Spleen (tissue), 13 donors: ENCODE results near the gene UBL4A. TPM values are rescaled to one million over a fixed set of nuclear protein-coding genes. Genes with fewer than 3 reads are reported as not detected.

Experiments used
- DNase-seq: peaks from one replicate; pipeline ENCODE4 v3.0.0-alpha.2; 2020
- H3K27ac ChIP-seq, 8 donors: fragments of 200-600 bp; sonication (generic) in 7 of 8; 1 replicate in 4 of 8; 2 replicates in 4 of 8; pipeline versions ENCODE4 v1.5.0 to v1.8.0; 2016 to 2021; ENCODE audit warnings: inconsistent platforms in 4 of 8, mild to moderate bottlenecking in 4 of 8, moderate library complexity in 1 of 8
- H3K27me3 ChIP-seq, 7 donors: fragments of 200-600 bp; sonication (generic) in 6 of 7; replicated peaks in 1 of 7; 1 replicate in 4 of 7; 2 replicates in 3 of 7; pipeline versions ENCODE4 v1.5.0 to v1.8.0; 2016 to 2021; ENCODE audit warnings: inconsistent platforms in 3 of 7, mild to moderate bottlenecking in 1 of 7
- H3K36me3 ChIP-seq, 6 donors: fragments of 200-600 bp; sonication (generic) in 5 of 6; 1 replicate in 4 of 6; 2 replicates in 2 of 6; pipeline versions ENCODE4 v1.5.0 to v1.8.0; 2016 to 2021; ENCODE audit warnings: inconsistent platforms in 2 of 6
- H3K4me1 ChIP-seq, 6 donors: fragments of 200-600 bp; sonication (generic) in 5 of 6; 1 replicate in 3 of 6; 2 replicates in 3 of 6; pipeline versions ENCODE4 v1.5.0 to v1.8.0; 2016 to 2021; ENCODE audit warnings: inconsistent platforms in 3 of 6
- H3K4me3 ChIP-seq, 8 donors: fragments of 200-600 bp; sonication (generic) in 7 of 8; 1 replicate in 4 of 8; 2 replicates in 4 of 8; pipeline versions ENCODE4 v1.5.0 to v1.8.0; 2016 to 2021; ENCODE audit warnings: inconsistent platforms in 4 of 8, mild to moderate bottlenecking in 4 of 8, moderate library complexity in 2 of 8
- H3K9me3 ChIP-seq, 8 donors: fragments of 200-600 bp; sonication (generic) in 7 of 8; 1 replicate in 4 of 8; 2 replicates in 4 of 8; pipeline versions ENCODE4 v1.5.0 to v1.8.0; 2016 to 2021; ENCODE audit warnings: inconsistent platforms in 4 of 8
- POLR2A ChIP-seq, 3 donors: fragments of 450-650 bp; IDR thresholded peaks; one replicate each; pipeline ENCODE4 v1.5.1; 2017; ENCODE audit warnings: antibody characterized with exemption in 3 of 3, mild to moderate bottlenecking in 1 of 3
- POLR2AphosphoS5 ChIP-seq, 3 donors: sonication (generic); formaldehyde crosslinking; IDR thresholded peaks; one replicate each; pipeline ENCODE4 v1.5.1; 2017; ENCODE audit warnings: antibody characterized with exemption in 3 of 3
- WGBS, 5 donors: extraction: QIAGEN DNeasy Blood & Tissue Kit in 3 of 5; methylation state at CpG; one replicate each; pipeline versions ENCODE4 v1.1.5 to v1.1.7; 2013 to 2018; 5-methylcytosine and 5-hydroxymethylcytosine counted together
- intact Hi-C: fragments of 100-400 bp; cut with DNase I; formaldehyde crosslinking; loops from one replicate; pipeline ENCODE4 v1.15.0; 2023; ENCODE audit warnings: low total_unique reads
- long read RNA-seq, 2 donors: transcript quantifications; one replicate each; lab custom pipeline, GENCODE V29; 2026
- polyA plus RNA-seq, 3 donors: library from polyadenylated mRNA; stranded (reverse); fragments of 200-250 nt; gene quantifications; one replicate each; pipeline ENCODE4 v1.2.1, GENCODE V29; 2013
- total RNA-seq, 7 donors: library from RNA; depleted of rRNA in 3 of 7; stranded (reverse); fragments of >200 nt in 3 of 7; fragmentation: NEBNext Ultra II Directional in 4 of 7; extraction: Animal tissue kit (Norgen Biotek cat#: 25700) in 4 of 7; gene quantifications; one replicate each; pipeline versions ENCODE4 v1.1.0 to v1.2.1, GENCODE V29; 2016 to 2021
- TF ChIP-seq, protein P1 (sequence below), 11 experiments: fragments of 200-600 bp in 7 of 11; fragments of 450-650 bp in 4 of 11; sonication (generic) in 4 of 11; IDR thresholded peaks in 8 of 11; conservative IDR thresholded peaks in 3 of 11; 1 replicate in 7 of 11; 2 replicates in 4 of 11; pipeline versions ENCODE4 v1.4.0 to v1.8.0; 2016 to 2021; ENCODE audit warnings: antibody characterized with exemption in 11 of 11, inconsistent platforms in 4 of 11, mild to moderate bottlenecking in 1 of 11
- donor health status: healthy with polysubstance abuse.
- donor health status: DM: no; HTN: no; CAD: no; lungs with moderate emphysema.
- donor health status: DM: no; HTN: no; CAD: no.
- donor health status: Bipolar disorder and iron deficiency.
- donor health status: healthy.
- donor health status: DM: no; HTN: no; CAD: no.
- donor health status: DM: yes; HTN: yes; CAD: no.

The UBL4A gene
- 10 to 100 TPM; 18.6 to 36.3 (median 23.1) TPM for total RNA-seq
- polyA plus RNA-seq: 10 to 100 TPM; 13.4 to 27.1 (median 20.6) TPM
- long read RNA-seq, donor 1, transcript UBL4A-202 (4 exons, 2,382 nt): major isoform, 10 of 10 reads
- long read RNA-seq, donor 1, partial matches to known transcripts: 0 of 10 reads
- long read RNA-seq, donor 1, other reads (novel, unspliced or antisense): 0 of 10 reads
- long read RNA-seq, donor 2, transcript UBL4A-202 (4 exons, 2,382 nt): major isoform, 11 of 13 reads
- long read RNA-seq, donor 2, partial matches to known transcripts: 0 of 13 reads
- long read RNA-seq, donor 2, other reads (novel, unspliced or antisense): 0 of 13 reads

DNA sequence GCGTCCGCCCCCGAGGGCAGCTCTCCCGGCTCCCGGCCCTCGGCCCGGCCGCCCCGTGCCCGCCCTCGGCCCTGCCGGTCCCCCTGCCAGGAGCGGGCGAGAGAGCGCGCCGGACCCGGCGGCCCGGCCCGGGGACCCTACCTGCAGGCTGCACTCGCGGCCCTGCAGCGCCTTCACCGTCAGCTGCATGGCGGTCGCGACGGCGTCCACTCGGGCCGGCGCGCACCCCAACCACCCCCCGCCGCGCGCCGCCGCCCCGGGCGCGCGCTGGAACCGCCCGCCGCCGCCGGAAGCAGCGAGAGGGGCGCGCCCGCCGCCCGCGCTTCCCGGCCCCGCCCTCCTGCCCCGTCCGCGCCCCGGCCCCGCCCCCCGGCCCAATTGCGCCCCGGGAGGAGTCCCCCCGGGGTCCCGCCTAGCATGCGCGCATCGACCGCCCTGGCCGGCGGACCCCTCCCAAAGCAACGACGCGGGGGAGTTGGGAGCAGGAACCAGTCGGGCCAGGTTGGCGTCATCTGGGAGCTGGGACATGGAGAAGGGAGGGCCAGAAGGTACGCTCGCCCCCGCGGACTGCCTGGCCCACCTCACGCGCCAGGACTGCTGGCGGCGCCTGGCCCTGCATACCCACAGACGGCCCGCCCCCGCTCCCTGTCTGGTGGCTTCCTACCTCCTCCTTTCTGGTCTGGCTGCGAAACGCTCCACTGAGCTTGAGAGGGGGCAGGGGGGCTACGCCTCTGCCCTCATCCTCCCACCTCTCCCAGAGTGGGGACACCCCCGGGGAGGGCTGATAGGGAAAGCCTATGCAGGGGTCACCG lies at the start of gene UBL4A:
Gene UBL4A (minus strand): TSS at position 220 of the 812 bp plus-strand sequence. CDS start 31 bp downstream, at position 189.
- Histone ChIP-seq H3K9me3 (no peaks in the 10 kb centered on the region), H3K36me3 (peaks cover 0 to 36% (median 0%) of the 10 kb centered on the region in 6 donors), H3K27me3 (no peaks in the 10 kb centered on the region), H3K4me1 (peaks cover 0 to 63% (median 39%) of the 10 kb centered on the region in 6 donors), H3K27ac (peak within 1 kb of the TSS; percentile 65 to 92 (median 86)), H3K4me3 (peak within 1 kb of the TSS; percentile 62 to 91 (median 72))
- intact Hi-C loops: no loop called here
- peak; percentile 47 to 64 (median 51) for TF ChIP-seq POLR2AphosphoS5 (IDR thresholded peaks at IDR 0.05)
- TF ChIP-seq, protein P1, sequence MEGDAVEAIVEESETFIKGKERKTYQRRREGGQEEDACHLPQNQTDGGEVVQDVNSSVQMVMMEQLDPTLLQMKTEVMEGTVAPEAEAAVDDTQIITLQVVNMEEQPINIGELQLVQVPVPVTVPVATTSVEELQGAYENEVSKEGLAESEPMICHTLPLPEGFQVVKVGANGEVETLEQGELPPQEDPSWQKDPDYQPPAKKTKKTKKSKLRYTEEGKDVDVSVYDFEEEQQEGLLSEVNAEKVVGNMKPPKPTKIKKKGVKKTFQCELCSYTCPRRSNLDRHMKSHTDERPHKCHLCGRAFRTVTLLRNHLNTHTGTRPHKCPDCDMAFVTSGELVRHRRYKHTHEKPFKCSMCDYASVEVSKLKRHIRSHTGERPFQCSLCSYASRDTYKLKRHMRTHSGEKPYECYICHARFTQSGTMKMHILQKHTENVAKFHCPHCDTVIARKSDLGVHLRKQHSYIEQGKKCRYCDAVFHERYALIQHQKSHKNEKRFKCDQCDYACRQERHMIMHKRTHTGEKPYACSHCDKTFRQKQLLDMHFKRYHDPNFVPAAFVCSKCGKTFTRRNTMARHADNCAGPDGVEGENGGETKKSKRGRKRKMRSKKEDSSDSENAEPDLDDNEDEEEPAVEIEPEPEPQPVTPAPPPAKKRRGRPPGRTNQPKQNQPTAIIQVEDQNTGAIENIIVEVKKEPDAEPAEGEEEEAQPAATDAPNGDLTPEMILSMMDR (IDR thresholded peaks at IDR 0.05 in 8 of 11, conservative IDR thresholded peaks at IDR 0.05 in 3 of 11): no peak
- DNase-seq: peak; percentile 88
- WGBS, 5 donors: 1 to 54% (median 5%) methylated on average over 3 to 95 of the region's 95 CpGs

GRCh38 chrX:154535892-154536291 lies 49.5 kb upstream of the UBL4A start:
- Histone ChIP-seq H3K4me1 (peaks cover 0 to 27% (median 7%) of the 10 kb centered on the region in 6 donors), H3K9me3 (no peaks in the 10 kb centered on the region), H3K27ac (peak overlapping the region in 1 of 8 donors; percentile 69), H3K4me3 (no peak overlapping the region), H3K27me3 (no peaks in the 10 kb centered on the region), H3K36me3 (peaks cover 0 to 65% (median 21%) of the 10 kb centered on the region in 6 donors)
- DNase-seq: no peak
- intact Hi-C loops: no loop called here
- whole genome bisulfite sequencing, 5 donors: 82 to 96% (median 93%) methylated on average over 4 to 9 of the region's 9 CpGs
- TF ChIP-seq POLR2AphosphoS5 (IDR thresholded peaks at IDR 0.05) (no peak), POLR2A (IDR thresholded peaks at IDR 0.05) (no peak)
- TF ChIP-seq, protein P1 (IDR thresholded peaks at IDR 0.05 in 8 of 11, conservative IDR thresholded peaks at IDR 0.05 in 3 of 11): no peak

- intact Hi-C loops: no loop called here
- 29 to 66% (median 34%) methylated on average over 6 to 34 of the region's 34 CpGs for WGBS, 5 donors
- no peaks in the 10 kb centered on the region for H3K9me3 ChIP-seq
- peak; percentile 98 for DNase-seq
- TF ChIP-seq POLR2AphosphoS5 (IDR thresholded peaks at IDR 0.05): peak; percentile 84 to 91 (median 85)
- TF ChIP-seq, protein P1 (IDR thresholded peaks at IDR 0.05 in 8 of 11, conservative IDR thresholded peaks at IDR 0.05 in 3 of 11): peak; percentile 98 to 100 (median 100)
- TF ChIP-seq POLR2A (IDR thresholded peaks at IDR 0.05): no peak
- no peaks in the 10 kb centered on the region for H3K27me3 ChIP-seq
- H3K4me3 ChIP-seq: peak overlapping the region in 1 of 8 donors; percentile 23
- peaks cover 0 to 23% (median 7%) of the 10 kb centered on the region in 6 donors for H3K4me1 ChIP-seq
- H3K36me3 ChIP-seq: peaks cover 0 to 65% (median 21%) of the 10 kb centered on the region in 6 donors
- H3K27ac ChIP-seq: peak overlapping the region in 6 of 8 donors; percentile 7 to 69 (median 58)
Measured at GRCh38 chrX:154534526-154535322, 48.3 kb upstream of the UBL4A start.
